ENCODE measurements around the gene NDUFAF3. TPM values are rescaled to one million over a fixed set of nuclear protein-coding genes. Genes with fewer than 3 reads are reported as not detected.

Gene NDUFAF3
- total and polyA plus RNA-seq, 4 donors, result 28.6 to 107 (median 72.0) TPM

GRCh38 chr3:48983096-48983495 is 38.8 kb upstream of the NDUFAF3 start:
- Histone ChIP-seq H3K9me3 (ENCODE audit: control insufficient read depth in 4 of 4, low read length in 3 of 4) (no peaks in the 10 kb centered on the region), H3K4me3 (ENCODE audit: low read depth in 1 of 3, low read length in 3 of 3) (no peak overlapping the region), H3K27me3 (ENCODE audit: control insufficient read depth in 4 of 4, insufficient read depth in 4 of 4, low read length in 3 of 4) (no peaks in the 10 kb centered on the region), H3K9ac (ENCODE audit: low read depth in 1 of 2, low read length in 2 of 2) (no peak overlapping the region), H3K4me1 (ENCODE audit: control insufficient read depth in 4 of 4, insufficient read depth in 4 of 4, low read length in 3 of 4) (no peaks in the 10 kb centered on the region), H3K27ac (ENCODE audit: low read depth in 1 of 2, low read length in 2 of 2) (no peak overlapping the region), H3K36me3 (ENCODE audit: control insufficient read depth in 4 of 4, insufficient read depth in 3 of 4, low read depth in 1 of 4, low read length in 3 of 4) (peaks cover 14 to 62% (median 48%) of the 10 kb centered on the region in 4 donors)
- DNase-seq (ENCODE audit: low spot score), result no peak
- WGBS, result 95% methylated on average over 4 of the region's 4 CpGs
- TF ChIP-seq NR2F2 (IDR thresholded peaks at IDR 0.05) (no peak), YY1 (IDR thresholded peaks at IDR 0.05) (no peak), REST (IDR thresholded peaks at IDR 0.05) (no peak), RAD21 (IDR thresholded peaks at IDR 0.05) (no peak), ZBTB33 (IDR thresholded peaks at IDR 0.05) (no peak)

- H3K4me1 ChIP-seq (ENCODE audit: control insufficient read depth in 4 of 4, insufficient read depth in 4 of 4, low read length in 3 of 4), result peaks cover 0 to 7% (median 5%) of the 10 kb centered on the region in 4 donors
- H3K36me3 ChIP-seq (ENCODE audit: control insufficient read depth in 4 of 4, insufficient read depth in 3 of 4, low read depth in 1 of 4, low read length in 3 of 4), result peaks cover 9 to 51% (median 40%) of the 10 kb centered on the region in 4 donors
- DNase-seq (ENCODE audit: low spot score), result no peak
- no peaks in the 10 kb centered on the region for H3K27me3 ChIP-seq (ENCODE audit: control insufficient read depth in 4 of 4, insufficient read depth in 4 of 4, low read length in 3 of 4)
- no peaks in the 10 kb centered on the region for H3K9me3 ChIP-seq (ENCODE audit: control insufficient read depth in 4 of 4, low read length in 3 of 4)
- no peak overlapping the region for H3K27ac ChIP-seq (ENCODE audit: low read depth in 1 of 2, low read length in 2 of 2)
- TF ChIP-seq GABPA (IDR thresholded peaks at IDR 0.05 in 1 of 2, conservative IDR thresholded peaks at IDR 0.05 in 1 of 2), result no peak
- TF ChIP-seq MAX (IDR thresholded peaks at IDR 0.05), result no peak
- no peak for TF ChIP-seq FOXA2 (IDR thresholded peaks at IDR 0.05)
- TF ChIP-seq CTCF (IDR thresholded peaks at IDR 0.05; ENCODE audit: low read depth, low read length, missing input control), result no peak
- TF ChIP-seq REST (IDR thresholded peaks at IDR 0.05), result no peak
- TF ChIP-seq EGR1 (IDR thresholded peaks at IDR 0.05; ENCODE audit: low read depth in 2 of 2), result no peak
- no peak for TF ChIP-seq NR2F2 (IDR thresholded peaks at IDR 0.05)
- no peak for TF ChIP-seq JUND (IDR thresholded peaks at IDR 0.05)
- no peak for TF ChIP-seq HNF4G (IDR thresholded peaks at IDR 0.05)
- no peak for TF ChIP-seq ATF3 (IDR thresholded peaks at IDR 0.05)
- no peak for TF ChIP-seq YY1 (IDR thresholded peaks at IDR 0.05)
- no peak for TF ChIP-seq HNF4A (conservative IDR thresholded peaks at IDR 0.05)
- TF ChIP-seq FOXA1 (IDR thresholded peaks at IDR 0.05), result no peak
- TF ChIP-seq SP1 (IDR thresholded peaks at IDR 0.05), result no peak
- no peak overlapping the region for H3K4me3 ChIP-seq (ENCODE audit: low read depth in 1 of 3, low read length in 3 of 3)
- no peak overlapping the region for H3K9ac ChIP-seq (ENCODE audit: low read depth in 1 of 2, low read length in 2 of 2)
These were observed 37.3 kb upstream of the NDUFAF3 start for GRCh38 chr3:48984663-48985062.
